ENCODE data around the gene RMND5B.
"Not testable (repeated sequence)": the region's sequence is repeated elsewhere in the genome, so short reads cannot be mapped to it uniquely, and the experiment has no call there.

The RMND5B gene, protein sequence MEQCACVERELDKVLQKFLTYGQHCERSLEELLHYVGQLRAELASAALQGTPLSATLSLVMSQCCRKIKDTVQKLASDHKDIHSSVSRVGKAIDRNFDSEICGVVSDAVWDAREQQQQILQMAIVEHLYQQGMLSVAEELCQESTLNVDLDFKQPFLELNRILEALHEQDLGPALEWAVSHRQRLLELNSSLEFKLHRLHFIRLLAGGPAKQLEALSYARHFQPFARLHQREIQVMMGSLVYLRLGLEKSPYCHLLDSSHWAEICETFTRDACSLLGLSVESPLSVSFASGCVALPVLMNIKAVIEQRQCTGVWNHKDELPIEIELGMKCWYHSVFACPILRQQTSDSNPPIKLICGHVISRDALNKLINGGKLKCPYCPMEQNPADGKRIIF
- long read RNA-seq, donor 1, transcript RMND5B-201 (11 exons, 1,929 nt): major isoform, 8 of 9 reads
- long read RNA-seq, donor 1, partial matches to known transcripts: 0 of 9 reads
- long read RNA-seq, donor 1, other reads (novel, unspliced or antisense): 0 of 9 reads
- long read RNA-seq, donor 2: 0 reads
- long read RNA-seq, donor 3, partial matches to known transcripts: 6 of 7 reads
- long read RNA-seq, donor 3, other reads (novel, unspliced or antisense): 0 of 7 reads
- long read RNA-seq, donor 4, partial matches to known transcripts: 0 of 5 reads
- long read RNA-seq, donor 4, other reads (novel, unspliced or antisense): 0 of 5 reads
- long read RNA-seq, donor 5, transcript RMND5B-201 (11 exons, 1,929 nt): major isoform, 6 of 17 reads
- long read RNA-seq, donor 5, partial matches to known transcripts: 7 of 17 reads
- long read RNA-seq, donor 5, other reads (novel, unspliced or antisense): 0 of 17 reads
- long read RNA-seq, donor 6, partial matches to known transcripts: 0 of 5 reads
- long read RNA-seq, donor 6, other reads (novel, unspliced or antisense): 0 of 5 reads
- long read RNA-seq, donor 7, full-length matches to known transcripts: 7 of 7 reads
- long read RNA-seq, donor 7, partial matches to known transcripts: 0 of 7 reads
- long read RNA-seq, donor 7, other reads (novel, unspliced or antisense): 0 of 7 reads
- long read RNA-seq, donor 8, partial matches to known transcripts: 14 of 275 reads
- long read RNA-seq, donor 8, other reads (novel, unspliced or antisense): 258 of 275 reads

DNA sequence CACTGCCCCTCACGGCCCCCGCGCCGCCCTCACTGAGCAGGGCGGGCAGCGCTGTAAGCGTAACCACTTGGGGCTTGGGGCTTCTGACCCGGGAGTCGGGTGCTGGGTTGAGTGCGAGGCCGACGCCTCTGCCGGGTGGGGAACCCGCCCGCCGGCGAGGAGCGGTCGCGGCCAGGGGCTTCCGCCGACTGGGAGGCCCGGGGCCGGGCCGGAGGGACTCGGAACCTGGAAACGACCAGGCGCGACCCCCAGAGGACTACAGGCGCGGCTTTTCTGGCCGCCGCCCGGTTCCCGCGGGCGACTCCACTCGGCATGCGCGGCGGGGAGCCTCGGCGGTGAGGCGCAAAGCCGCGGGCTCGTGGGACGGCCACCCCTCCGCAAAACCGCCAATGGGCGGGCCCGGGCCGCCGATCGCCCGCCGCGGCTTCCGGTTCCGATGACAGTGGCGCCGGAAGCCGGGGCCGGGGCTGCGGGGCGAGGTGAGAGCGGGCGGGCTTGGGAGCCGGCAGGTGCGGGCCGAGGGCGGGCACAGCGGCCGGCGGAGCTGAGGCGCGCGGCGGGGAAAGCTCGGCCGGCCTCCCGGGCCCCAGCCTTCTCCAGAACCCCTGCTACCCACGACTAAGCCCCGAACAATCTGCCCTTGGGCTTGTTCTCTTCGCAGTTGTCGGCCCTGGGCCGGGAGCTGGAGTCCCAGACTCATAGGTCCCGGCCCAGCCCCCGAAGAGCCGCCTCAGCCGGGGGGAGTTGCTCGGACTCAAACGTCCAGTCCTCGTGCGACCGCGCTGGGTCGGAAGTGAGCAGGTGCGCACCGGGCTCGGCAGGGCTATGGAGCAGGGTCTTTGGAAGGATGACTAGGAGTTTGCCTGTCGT, at the start of gene RMND5B:
RMND5B (plus strand) TSS at position 439 of the 870 bp plus-strand sequence. CDS start 7,106 bp downstream, outside the sequence.
- peak; percentile 95 for DNase-seq

DNA sequence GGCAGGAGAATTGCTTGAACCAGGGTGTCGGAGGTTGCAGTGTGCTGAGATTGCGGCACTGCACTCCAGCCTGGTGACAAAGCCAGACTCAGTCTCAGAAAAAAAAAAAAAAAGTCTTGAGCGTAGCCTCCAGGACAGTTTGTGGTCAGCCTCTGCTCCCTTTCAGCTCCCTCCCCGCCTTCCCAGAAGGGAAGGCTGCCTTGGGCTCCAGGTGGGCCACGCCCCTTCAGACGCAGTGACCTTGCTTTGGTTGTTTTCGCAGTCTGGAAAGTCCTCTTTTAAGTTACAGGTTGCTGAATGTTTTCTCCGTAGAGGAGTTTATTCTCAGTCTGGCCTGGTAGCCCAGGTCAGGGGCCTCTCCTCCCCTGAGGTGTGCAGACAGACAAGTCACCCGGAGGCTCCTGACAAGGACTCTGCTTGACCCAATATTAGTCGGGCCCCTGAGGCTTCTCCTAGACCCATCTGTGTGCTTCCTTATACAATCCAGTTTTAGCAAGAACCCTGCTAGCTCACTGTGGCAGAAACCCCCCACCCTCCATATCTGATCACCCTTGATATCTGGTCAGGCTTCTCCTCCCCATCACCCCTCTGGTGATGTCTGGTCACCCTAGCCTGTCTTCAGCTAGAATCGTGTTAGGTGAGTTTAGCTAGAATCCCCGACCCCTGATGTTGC, 49.1 kb upstream of the RMND5B start:
- DNase-seq: no peak

DNA sequence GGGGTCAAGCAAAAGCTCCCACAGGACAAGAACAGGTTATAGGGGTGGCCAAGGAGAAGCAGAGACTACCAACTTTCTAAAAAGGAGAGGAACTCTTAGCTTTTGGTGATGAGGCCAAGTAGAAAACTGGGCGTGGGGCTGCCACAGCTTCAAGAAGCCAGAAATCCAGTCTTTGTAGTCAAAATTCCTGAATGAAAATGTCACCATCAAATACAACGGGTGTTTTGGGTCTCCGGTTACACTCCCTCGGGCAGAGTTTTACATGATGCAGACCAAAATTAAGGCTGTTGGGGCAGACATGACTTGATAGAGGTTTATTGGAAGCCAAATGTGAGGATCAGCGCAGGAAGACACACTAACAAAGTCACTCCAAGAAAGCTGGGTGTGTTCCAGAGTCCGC, 46.9 kb upstream of the RMND5B start:
- DNase-seq: no peak

DNA sequence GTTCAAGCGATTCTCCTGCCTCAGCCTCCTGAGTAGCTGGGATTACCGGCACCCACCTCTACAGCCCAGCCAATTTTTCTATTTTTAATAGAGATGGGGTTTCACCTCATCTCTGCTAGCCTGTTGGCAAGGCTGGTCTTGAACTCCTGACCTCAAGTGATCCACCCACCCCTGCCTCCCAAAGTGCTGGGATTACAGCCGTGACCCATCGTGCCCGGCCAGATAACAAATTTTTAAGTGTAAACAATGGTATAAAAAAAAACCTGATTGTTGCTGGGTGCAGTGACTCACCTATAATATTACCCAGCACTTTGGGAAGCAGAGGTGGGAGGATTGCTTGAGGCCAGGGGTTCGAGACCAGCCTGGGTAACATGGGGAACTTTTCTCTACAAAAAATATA, 45.5 kb upstream of the RMND5B start:
- DNase-seq: no peak

DNA sequence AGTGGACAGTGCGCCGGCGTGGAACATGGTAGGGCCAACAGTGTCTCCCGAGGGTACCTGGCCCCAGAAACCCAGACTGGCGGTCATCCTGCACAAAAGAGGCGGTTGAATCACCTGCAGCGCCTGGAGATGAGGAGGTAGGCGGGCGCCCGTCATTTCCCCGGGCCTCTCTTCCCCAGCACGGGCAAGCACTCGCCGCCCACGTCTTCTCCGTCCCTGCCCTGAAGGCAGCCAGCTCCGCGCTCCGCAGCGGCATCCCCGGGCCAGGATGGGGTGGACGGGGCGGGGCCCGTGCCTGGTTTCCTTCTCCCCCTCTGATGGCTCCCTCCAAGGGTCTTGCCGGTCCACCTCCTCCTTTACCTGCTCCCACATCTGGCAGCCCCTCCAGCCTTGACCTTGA, 44.5 kb upstream of the RMND5B start:
- no peak for DNase-seq

DNA sequence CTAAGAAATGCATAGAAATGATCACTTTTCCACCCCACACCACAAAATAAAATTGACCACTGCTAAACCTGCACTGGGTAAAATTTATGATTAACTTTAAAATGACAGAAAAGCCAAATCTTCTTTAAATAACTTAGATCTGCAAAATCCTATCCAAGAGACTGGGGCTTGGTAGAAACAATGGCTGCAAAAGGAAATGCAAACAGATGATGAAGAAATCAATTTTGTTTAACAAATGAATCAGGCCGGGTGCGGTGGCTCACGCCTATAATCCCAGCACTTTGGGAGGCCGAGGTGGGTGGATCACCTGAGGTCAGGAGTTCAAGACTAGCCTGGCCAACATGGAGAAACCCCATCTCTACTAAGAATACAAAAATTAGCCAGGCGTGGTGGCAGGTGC, 43.6 kb upstream of the RMND5B start:
- DNase-seq: not testable (repeated sequence)

DNA sequence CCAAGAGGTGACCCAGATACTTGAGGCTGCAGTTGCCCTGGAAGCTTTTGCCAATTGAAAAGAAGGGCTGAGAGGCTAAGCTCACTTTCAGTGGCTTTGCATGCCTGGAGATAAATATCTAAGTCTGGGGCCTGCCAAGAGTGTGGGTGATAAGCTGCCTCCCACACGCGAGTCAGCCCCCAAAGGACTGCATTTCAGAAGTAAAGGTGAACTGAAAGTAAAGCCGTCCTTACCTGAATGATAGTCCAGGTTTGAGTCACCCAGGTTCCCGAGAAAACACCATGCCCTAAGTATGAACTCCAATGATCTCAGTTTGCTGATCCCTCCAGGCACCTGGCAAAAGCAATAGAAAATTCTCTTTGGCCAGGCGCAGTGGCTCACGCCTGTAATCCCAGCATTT, 40.0 kb upstream of the RMND5B start:
- DNase-seq: no peak

DNA sequence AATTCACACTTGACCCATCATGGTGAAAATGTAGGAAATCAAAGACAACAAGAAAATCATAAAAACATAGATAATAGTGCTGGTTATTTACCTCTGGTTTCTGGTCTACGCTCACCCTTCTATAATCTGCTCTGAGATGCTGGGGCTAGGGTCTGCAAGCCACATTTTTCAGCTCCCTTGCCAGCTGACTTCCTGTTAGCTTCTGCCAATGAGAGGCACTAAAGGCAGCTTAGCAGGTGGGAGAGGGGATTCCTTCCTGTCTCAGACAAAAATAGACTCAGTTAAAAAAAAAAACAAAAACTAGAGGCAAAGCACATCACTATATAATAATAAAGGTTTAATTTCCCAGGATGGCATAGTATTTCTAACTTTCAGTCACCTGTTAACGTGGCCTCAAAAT, 37.7 kb upstream of the RMND5B start:
- no peak for DNase-seq

DNA sequence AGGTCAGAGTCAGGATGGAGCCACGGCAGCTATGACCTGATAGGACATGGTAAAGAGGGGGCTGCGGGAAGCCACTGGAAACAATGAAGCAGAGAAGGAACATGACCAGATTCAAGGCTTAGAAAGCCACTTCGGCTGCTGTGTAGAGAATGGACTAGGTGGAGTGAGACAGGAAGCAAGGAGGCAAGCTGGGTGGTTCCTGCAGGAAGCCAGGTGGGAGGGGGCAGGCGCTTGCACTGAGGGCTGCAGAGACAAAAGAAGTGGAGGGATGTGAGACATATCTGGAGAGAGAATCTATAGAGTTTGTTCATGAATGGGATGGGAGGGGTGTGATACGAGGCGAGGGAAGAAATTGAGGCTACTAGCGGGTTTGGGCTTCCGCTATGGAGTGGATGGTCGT, 36.5 kb upstream of the RMND5B start:
- no peak for DNase-seq

DNA sequence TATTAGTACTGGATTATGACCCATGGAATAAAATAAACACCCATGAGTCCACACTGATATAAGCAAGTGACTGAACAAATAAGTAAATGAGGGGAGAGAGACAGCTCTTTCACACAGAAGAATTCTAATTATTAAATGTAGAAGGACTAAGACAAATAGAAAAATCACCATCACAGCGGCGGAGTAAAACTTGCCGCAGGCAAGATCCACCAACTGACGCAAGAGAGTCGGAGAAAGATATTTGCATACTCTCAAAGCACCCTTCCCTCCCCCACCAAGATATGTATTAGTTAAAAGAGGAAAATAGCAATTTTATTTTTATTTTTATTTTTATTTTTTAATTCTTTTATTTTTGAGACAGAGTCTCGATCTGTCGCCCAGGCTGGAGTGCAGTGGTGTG, 32.1 kb upstream of the RMND5B start:
- DNase-seq: no peak

DNA sequence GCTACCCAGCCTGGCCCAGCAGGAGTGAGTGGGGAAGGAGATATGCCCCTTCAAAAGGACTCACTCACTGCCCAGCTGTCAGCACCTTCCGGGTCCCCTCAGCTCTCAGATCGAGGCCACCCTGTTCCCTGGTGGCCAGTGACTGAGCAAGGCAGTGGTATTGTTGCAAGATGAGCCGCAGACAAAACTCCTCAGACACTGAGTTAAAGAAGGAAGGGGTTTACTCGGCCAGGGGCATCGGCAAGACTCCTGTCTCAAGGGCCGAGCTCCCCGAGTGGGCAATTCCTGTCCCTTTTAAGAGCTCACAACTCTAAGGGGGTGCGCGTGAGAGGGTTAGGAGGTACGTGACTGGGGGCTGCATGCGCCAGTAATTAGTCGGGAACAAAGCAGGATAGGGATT, 27.2 kb upstream of the RMND5B start:
- DNase-seq: no peak

DNA sequence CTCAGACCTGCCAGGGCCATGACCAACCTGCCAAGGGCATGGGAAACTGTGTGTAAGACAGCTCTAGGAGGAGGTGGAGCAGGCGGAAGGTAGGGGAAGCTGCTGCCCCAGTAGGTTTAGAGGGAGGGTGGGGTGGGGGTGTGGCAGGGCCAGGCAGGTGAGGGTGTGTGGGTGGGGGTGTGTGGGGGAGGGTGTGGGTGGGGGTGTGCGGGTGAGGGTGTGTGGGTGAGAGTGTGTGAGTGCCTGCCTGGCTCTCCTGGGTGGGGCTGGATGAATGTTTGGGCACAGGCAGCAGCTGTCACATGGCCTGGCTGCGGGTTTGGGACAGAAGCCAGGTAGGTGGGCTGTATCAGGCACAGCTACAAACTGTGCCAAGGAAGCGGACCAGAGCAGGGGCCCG, 26.3 kb upstream of the RMND5B start:
- DNase-seq: no peak

DNA sequence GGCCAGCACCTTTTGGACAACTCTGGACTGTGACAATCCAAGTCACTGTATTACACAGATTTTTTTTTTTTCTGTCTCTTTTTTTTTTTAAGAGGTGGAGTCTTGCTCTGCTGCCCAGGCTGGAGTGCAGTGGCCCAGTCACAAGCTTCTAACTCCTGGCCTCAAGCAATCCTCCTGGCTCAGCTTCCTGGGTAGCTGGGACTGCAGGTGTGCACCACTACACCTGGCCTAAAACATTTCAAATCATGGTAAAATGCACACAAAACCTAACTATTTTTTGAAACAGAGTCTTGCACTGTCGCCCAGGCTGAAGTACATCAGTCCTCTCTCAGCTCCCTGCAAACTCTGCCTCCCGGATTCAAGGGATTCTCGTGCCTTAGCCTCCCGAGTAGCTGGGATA, 24.7 kb upstream of the RMND5B start:
- DNase-seq: no peak

DNA sequence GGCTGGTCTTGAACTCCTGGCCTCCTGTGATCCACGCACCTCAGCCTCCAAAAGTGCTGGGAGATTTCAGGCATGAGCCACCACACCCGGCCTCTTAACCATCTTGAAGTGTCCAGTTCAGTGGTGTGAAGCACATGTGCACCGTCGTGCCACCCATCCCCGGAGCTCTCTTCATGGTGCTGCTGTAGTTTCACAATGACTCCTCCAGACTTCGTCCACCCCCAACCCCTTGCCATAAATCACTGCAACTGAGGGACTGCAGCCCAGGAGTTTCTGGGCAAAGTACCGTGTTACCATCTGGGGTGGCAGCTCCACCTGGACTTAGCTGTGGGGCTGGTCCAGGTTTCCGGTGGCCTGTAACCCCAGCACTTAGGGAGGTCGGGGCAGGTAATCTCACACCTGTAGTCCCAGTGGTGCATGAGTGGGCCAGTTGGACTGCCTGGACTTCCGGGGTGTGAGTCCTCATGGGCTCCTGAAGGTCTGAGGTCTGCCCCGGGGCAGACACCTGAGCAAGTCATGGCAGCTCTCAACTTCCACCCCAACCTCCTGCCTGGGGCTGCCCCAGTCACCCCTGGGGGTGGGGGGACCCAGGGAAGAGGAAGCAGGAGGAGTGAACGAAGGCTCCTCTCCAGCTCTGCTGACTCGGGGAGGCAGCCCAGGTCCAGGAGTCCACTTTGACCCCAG, 24.1 kb upstream of the RMND5B start:
- no peak for DNase-seq

DNA sequence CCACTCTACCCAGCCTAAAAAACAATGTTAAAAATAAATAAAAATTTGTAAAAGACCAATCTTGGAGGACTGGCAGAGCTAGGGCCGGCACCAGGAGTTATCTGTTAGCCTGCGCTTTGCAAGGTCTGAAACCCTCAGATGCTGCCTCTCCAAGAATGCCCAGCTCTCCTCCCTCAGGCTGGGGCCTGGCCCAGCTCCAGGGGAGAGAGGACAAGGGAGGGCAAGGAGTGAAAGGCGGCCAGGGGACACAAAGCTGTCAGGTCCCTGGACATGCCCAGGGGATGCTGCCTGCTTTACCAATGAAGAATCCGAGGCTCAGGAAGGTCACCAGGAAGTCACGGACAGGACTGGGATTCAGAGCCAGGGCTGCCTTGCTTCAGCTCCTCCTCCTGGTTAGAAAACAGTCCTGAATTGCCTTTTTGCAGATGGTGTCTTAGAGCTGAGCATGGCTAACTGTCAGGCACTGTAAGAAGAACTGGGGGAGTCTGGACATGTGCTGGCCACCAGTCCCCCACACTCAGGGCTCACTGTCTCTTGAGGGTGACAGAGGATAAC, 23.0 kb upstream of the RMND5B start:
- DNase-seq: no peak

DNA sequence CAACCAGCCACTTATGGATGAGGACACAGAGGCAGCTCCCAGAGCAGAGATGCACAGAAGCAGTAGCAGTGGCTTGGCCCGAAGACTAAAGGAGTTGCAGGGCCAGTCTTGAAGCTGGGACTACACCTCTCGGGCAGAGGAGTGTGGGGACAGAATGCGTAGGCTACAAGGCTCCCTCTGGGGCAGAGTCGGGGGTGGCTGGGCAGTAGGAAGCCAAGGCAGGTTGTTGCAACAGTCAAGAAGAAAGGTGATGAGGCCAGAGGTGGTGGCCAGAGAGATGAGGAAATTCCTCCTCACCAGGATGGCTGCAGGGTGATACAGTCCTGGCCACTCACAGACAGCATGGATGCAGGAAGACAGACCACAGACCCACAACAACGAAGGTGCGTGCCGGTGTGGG, 22.4 kb upstream of the RMND5B start:
- no peak for DNase-seq

DNA sequence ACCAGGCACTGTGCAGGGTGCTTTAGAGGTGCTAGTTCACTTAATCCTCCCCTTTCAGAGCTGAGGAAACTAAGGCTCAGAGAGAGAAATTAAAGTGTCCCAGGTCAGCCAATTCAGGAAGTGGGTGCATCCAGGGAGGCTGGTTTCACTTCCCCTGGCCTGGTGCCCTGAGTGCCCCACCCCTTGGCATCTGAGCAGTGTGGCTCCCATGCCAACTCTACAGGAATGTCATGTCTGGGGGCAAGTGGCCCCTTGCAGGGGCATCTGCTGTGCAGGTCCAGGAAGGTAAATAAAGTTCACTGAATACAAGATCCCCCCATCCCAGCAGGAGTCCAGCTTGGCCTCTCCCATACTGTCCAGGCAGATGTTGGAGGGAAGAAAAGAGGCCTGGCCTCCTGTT, 21.8 kb upstream of the RMND5B start:
- DNase-seq: no peak

DNA sequence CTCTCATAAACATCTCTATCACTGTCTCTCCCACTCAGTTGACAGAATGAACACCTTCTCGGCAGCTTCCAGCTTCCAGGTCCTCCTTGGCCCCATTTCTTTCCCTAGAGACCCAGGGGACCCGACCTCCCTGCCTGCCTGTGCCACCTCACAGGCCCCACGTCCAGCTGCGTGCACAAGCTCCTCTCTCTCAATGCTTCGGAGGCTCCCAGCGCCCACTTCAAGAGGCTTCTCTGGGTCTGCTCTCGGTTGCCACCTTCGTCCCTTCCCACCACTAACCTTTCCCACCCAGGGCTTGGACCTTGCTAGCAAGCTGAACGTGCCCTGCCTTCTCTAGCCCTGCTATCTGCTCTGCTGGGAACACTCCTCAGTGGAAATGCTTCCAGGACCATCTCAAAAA, 20.3 kb upstream of the RMND5B start:
- no peak for DNase-seq

DNA sequence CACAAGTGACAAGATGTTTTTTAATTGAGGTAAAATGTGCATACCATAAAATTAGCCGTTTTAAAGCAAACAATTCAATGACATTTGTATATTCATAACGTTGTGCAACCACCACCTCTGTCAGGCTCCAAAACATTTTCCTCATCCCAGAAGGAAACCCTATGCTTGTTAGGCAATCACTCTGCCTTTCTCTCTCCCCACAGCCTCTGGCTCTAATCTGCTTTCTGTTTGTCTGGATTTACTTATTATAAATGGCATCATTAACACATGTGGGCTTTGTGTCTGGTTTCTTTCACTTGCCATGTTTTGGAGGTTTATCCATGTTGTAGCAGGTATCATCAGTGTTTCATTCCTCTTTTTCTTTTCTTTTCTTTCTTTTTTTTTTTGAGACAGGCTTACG, 18.9 kb upstream of the RMND5B start:
- no peak for DNase-seq

DNA sequence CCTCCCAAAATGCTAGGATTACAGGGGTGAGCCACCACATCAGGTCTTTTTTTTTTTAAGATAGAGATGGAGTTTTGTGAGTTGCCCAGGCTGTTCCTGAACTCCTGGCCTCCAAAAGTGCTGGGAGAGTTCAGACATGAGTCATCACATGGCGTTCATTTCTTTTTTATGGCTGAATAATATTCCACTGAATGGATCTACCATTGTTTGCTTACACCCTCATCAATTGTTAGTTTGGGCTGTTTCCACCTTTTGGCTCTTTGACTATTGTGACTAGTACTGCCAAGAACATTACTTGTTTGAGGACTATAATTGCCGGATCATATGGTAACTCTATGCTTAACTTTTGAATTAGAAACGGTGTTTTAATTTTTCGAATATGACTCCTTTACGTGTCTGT, 18.3 kb upstream of the RMND5B start:
- DNase-seq: no peak

Measured in right kidney (tissue), 9 donors.